Testis (tissue), 3 donors: ENCODE results near the gene REX1BD. TPM values are rescaled to one million over a fixed set of nuclear protein-coding genes. Genes with fewer than 3 reads are reported as not detected.

Source experiments
- DNase-seq: peaks from one replicate; pipeline ENCODE4 v3.0.0-alpha.2; 2019
- H3K27ac ChIP-seq, 2 donors: fragments of 200-600 bp; sonication (generic); one replicate each; pipeline ENCODE4 v1.5.1; 2019
- H3K27me3 ChIP-seq: fragments of 200-600 bp; sonication (generic); one replicate; pipeline ENCODE4 v1.5.1; 2019
- H3K36me3 ChIP-seq: fragments of 200-600 bp; sonication (generic); one replicate; pipeline ENCODE4 v1.5.1; 2017; ENCODE audit warnings: low read depth; ENCODE audit errors: missing control alignments
- H3K4me1 ChIP-seq: fragments of 200-600 bp; sonication (generic); one replicate; pipeline ENCODE4 v1.5.1; 2019
- H3K4me3 ChIP-seq, 2 donors: fragments of 200-600 bp; sonication (generic); one replicate each; pipeline ENCODE4 v1.5.1; 2017 to 2019
- H3K9me3 ChIP-seq: fragments of 200-600 bp; sonication (generic); one replicate; pipeline ENCODE4 v1.5.1; 2017
- CTCF ChIP-seq, 3 experiments: fragments of 450-650 bp in 2 of 3; fragments of 200-600 bp in 1 of 3; sonication (generic) in 1 of 3; IDR thresholded peaks; one replicate each; pipeline ENCODE4 v1.5.1; 2016 to 2019; ENCODE audit warnings: antibody characterized with exemption in 3 of 3, mild to moderate bottlenecking in 2 of 3, moderate library complexity in 1 of 3
- POLR2A ChIP-seq: fragments of 450-650 bp; IDR thresholded peaks from one replicate; pipeline ENCODE4 v1.6.1; 2017; ENCODE audit warnings: antibody characterized with exemption, mild to moderate bottlenecking, moderate library complexity
- WGBS, 2 donors: methylation state at CpG; one replicate each; pipeline ENCODE4 v1.1.5; 2018; 5-methylcytosine and 5-hydroxymethylcytosine counted together
- intact Hi-C: fragments of 100-400 bp; cut with DNase I; formaldehyde crosslinking; loops from one replicate; pipeline ENCODE4 v1.15.1; 2023; ENCODE audit warnings: low total_unique reads
- polyA plus RNA-seq: library from polyadenylated mRNA; stranded (reverse); fragments of 350-450 nt; fragmentation: Illumina TruSeq; extraction: RNeasy Lipid Tissue Mini Kit (QIAGEN cat#74804); gene quantifications from one replicate; pipeline ENCODE4 v1.2.3, GENCODE V29; 2014; ENCODE audit warnings: low read depth, low replicate concordance; ENCODE audit not compliant: insufficient read depth
- total RNA-seq, 2 donors: library from RNA; depleted of rRNA; stranded (reverse); fragments of >200 nt; gene quantifications; one replicate each; pipeline ENCODE4 v1.2.3, GENCODE V29; 2016

REX1BD gene
- total and polyA plus RNA-seq, 3 donors from 2014 or later = 14.5 to 58.7 (median 44.3) TPM

- intact Hi-C loops = no loop called here
- 44 to 49% methylated on average over 2 of the region's 2 CpGs for WGBS, 2 donors
- no peaks in the 10 kb centered on the region for H3K27me3 ChIP-seq
These were observed 21.1 kb downstream of the REX1BD start for GRCh38 chr19:18609717-18610051.

GRCh38 chr19:18610245-18610555 lies 21.6 kb downstream of the REX1BD start:
- H3K27me3 ChIP-seq = no peaks in the 10 kb centered on the region

More at GRCh38 chr19:18609717-18610051, 21.1 kb downstream of the REX1BD start:
- Histone ChIP-seq H3K9me3 (no peaks in the 10 kb centered on the region), H3K4me3 (no peak overlapping the region), H3K4me1 (peaks cover 16% of the 10 kb centered on the region), H3K27ac (no peak overlapping the region), H3K36me3 (no peaks in the 10 kb centered on the region)
- DNase-seq = no peak
- TF ChIP-seq POLR2A = no peak
- no peak for TF ChIP-seq CTCF (IDR thresholded peaks at IDR 0.05)

GRCh38 chr19:18610556-18611326 lies 22.1 kb downstream of the REX1BD start:
- Histone ChIP-seq H3K36me3 (no peaks in the 10 kb centered on the region), H3K9me3 (no peaks in the 10 kb centered on the region), H3K27ac (no peak overlapping the region), H3K4me3 (no peak overlapping the region), H3K4me1 (peaks cover 16% of the 10 kb centered on the region), H3K27me3 (no peaks in the 10 kb centered on the region)
- 9 to 13% methylated on average over 23 to 45 of the region's 45 CpGs for WGBS, 2 donors
- TF ChIP-seq POLR2A (no peak), CTCF (IDR thresholded peaks at IDR 0.05) (no peak)
- no peak for DNase-seq
- intact Hi-C loops = no loop called here

More at GRCh38 chr19:18610245-18610555, 21.6 kb downstream of the REX1BD start:
- no peak overlapping the region for H3K4me3 ChIP-seq
- 40 to 46% methylated on average over 1 to 3 of the region's 3 CpGs for WGBS, 2 donors
- intact Hi-C loops = no loop called here
- H3K9me3 ChIP-seq = no peaks in the 10 kb centered on the region
- no peak overlapping the region for H3K27ac ChIP-seq
- no peaks in the 10 kb centered on the region for H3K36me3 ChIP-seq
- H3K4me1 ChIP-seq = peaks cover 16% of the 10 kb centered on the region
- no peak for DNase-seq
- TF ChIP-seq CTCF (IDR thresholded peaks at IDR 0.05) = no peak
- no peak for TF ChIP-seq POLR2A

GRCh38 chr19:18611327-18612050 lies 22.9 kb downstream of the REX1BD start:
- Histone ChIP-seq H3K4me1 (peaks cover 16% of the 10 kb centered on the region), H3K4me3 (peak overlapping the region in 1 of 2 donors; percentile 10), H3K27ac (no peak overlapping the region), H3K27me3 (no peaks in the 10 kb centered on the region), H3K36me3 (no peaks in the 10 kb centered on the region), H3K9me3 (no peaks in the 10 kb centered on the region)
- no peak for DNase-seq
- TF ChIP-seq POLR2A = no peak
- WGBS, 2 donors = 2 to 8% methylated on average over 12 to 53 of the region's 62 CpGs
- intact Hi-C loops = no loop called here

GRCh38 chr19:18612051-18612771 lies 23.6 kb downstream of the REX1BD start:
- no peak for DNase-seq
- intact Hi-C loops = no loop called here
- Histone ChIP-seq H3K4me1 (peaks cover 13% of the 10 kb centered on the region), H3K9me3 (no peaks in the 10 kb centered on the region), H3K27me3 (no peaks in the 10 kb centered on the region), H3K36me3 (no peaks in the 10 kb centered on the region), H3K4me3 (no peak overlapping the region), H3K27ac (no peak overlapping the region)
- 0 to 1% methylated on average over 21 to 27 of the region's 30 CpGs for WGBS, 2 donors
- no peak for TF ChIP-seq CTCF (IDR thresholded peaks at IDR 0.05)
- no peak for TF ChIP-seq POLR2A
